HG02798 (cell line): ENCODE measurements around the gene APLN.

ENCODE experiments used
- ATAC-seq: cut with Tn5 transposase; IDR thresholded peaks from one replicate; pipeline ENCODE4 v1.9.1; 2021; ENCODE audit warnings: mild to moderate bottlenecking; ENCODE audit not compliant: unreplicated experiment, poor library complexity

The APLN gene

DNA sequence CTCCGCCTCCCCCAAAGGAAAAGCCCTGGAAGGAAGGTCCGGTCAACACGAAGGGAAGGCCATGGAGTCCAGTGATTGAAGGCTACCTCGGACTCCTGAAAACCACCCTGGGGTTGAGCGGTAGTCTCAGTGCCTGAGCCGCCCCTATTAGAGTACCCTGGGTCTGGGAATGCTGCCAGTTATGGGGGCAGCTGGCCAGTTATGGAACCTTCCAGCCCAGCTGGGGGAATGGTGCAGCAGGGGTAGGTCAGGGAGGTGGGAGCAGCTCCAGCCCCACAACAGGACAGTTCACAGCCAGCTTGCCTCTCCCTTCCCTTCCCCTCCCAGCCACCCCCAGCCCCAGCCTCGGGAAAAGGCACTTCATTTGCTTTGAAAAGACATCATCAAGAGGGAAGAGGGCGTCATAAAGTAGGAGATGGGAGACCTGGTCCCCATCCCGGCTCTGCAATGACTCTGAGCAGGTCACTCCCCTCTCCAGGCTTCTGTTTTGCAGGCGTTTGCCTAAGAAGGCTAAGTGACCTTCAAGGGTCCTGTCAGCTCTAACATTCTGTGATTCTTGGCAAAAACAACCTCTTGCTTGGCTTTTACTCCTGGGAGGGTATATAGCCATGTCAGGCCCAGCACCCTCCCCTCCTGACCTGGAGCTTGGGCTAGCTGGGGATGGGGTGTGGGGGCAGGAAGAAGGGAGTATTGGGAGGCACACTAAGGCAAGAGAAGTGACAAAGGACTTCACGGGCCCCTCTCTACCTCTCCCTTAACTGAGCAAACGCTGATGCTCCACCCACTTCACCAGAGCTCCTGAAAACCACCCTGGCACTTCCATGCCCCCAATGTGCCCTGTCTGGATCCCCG, 8.0 kb downstream of the APLN start:
- ATAC-seq, result no peak

DNA sequence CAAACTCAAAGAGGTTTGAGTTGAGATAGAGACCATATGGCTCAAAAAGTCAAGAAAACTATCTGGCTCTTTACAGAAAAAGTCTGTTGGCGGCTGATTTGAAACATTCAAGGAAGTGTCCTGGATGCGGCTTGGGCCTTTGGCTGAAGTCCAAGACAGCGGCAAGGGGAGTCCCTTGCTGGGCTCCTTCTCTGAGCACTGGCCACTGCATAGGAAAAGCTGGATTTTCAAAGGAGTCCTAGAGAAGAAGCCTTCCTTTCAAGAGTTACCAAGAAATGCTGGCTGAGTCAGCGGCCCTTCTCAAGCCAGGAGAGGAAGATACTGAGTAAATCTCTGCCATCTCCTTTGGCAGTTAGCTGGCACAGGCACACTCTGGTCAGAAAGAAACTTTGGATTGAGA, 12.1 kb downstream of the APLN start:
- no peak for ATAC-seq

DNA sequence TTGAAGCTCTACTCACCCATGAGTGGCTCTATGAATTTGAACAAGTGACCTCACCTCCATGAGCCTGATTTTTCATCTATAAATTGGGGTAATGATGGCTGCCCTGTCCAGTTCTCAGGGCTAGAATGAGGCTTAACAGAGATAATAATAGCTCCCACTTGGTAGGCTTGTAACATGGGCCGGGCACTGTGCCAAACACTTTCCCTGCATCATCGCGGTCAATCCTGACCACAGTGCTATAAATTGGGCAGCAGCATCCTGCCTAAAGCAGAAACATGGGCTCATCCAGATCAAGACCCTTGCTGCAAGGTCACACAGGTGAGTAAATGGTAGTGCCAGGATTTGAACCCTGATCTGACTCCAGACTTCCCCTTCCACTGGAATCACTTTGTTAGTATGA, 12.8 kb downstream of the APLN start:
- no peak for ATAC-seq

DNA sequence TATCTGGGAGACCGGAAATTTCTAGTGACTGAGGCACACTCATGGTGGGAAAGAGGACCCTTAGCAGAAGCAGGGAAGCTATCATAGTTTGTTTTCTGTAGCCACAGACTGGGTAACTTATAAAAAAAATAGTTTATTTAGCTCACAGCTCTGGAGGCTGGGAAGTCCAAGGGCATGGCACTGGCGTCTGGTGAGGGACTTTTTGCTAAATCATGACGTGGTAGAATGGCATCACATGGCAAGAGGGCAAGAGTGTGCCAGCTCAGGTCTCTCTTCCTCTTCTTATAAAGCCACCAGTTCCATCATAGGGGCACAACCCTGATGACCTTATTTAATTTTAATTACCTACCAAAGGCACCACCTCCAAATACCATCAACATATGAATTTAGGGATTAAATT, 13.3 kb downstream of the APLN start:
- no peak for ATAC-seq

DNA sequence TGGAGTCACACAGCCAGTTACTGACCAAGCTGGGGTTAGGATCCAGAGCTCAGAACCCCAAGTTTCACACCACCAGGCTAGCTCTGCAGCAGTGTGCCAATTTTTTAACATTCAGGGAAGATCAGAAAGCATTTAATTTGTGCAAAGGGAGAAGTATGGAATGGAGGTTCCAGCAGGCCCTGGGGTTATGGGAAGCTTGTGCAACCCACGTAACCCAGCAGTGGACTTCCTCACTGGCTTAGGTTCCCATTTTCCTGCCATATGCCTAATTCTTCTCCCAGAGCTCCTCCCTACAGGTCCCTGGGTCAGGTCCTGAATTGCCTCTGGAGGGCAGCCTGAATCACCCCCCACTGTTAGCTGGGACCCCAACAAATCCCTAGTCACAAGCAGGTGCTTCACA, 14.0 kb downstream of the APLN start:
- ATAC-seq, result no peak

DNA sequence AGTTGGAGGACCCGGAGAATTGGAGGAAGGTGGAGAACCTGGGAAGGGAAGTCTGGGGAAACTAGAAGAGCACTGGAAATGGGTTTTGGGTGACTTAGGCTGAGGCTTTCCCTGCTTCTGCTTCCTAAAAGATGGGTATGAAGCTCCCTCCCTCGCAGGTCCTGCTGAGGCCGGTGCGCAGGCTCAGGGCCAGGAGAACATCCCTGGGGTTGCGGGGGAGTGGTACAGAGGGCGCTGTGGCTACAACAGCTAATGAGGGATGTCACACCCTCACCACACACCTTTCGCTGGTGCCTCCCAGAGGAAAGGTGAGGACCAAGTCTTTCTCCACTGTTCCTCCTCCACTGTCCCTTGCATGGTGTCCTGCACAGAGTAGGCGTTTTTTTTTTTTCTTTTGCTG, 15.8 kb downstream of the APLN start:
- ATAC-seq, result no peak

DNA sequence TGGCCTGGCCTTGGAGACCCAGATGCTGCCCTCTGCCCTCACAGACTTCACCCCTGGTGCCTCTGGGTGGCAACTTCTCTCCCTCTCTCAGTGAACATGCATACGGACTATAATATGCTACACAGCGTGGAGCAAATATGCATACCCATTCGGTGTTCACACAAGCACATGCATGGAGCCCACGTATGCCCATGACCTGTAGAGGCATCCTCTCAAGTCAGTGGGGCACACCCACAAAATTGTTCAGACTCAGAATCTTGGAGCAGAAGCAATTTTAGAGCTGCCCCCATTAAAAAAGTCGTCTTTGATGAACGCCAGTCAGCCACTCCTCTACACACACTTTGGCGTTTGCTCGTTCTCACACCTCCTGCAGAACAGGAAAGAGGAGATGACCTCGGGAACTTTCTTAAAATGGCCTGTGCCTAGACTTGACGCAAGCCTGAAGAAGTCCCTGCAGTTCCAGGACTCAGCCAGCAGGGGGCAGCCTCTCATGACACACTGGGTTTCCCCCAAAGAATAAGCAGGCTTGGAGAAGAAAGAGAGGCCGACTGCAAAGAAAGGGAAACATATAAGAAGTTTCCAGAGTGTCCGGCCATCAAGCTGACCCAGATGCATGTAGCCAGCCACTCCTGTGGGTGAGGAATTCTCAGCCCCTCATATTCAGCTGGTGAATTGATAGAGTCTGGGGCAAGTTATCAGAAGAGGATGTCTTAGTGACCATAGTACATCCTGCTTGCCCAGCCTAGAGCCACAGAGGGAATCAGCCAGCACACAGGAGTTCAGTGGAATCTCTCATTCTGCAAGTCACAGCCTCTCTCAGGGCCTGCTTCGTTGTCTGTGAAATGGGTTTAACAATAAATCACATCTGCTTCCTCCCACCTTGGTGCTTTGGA, 17.3 kb downstream of the APLN start:
- ATAC-seq, result peak; percentile 55

DNA sequence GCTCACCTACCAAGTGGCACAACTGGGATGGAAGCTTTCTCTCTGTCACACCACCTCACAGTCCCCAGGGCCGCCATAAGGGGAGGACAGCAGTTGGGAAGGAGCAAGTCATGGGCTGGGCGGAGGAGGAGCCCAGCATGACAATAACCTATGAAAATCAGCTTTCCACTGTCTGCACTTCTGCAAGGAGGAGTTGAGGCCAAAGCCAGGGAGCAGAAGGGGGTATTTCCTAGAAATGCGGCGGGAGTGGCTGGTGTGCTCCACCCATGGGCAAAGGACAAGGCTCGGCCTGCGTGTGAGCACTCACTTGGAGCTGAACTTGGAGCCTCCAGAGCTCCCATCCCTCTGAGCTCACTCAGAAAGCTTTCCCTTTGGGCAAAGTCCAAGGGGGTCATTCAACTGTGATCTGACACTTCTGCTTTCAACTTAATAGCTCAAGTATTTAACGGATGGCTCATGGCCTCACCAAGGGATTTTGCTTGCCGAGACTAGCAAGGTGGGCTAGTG, 18.5 kb downstream of the APLN start:
- ATAC-seq, result no peak

DNA sequence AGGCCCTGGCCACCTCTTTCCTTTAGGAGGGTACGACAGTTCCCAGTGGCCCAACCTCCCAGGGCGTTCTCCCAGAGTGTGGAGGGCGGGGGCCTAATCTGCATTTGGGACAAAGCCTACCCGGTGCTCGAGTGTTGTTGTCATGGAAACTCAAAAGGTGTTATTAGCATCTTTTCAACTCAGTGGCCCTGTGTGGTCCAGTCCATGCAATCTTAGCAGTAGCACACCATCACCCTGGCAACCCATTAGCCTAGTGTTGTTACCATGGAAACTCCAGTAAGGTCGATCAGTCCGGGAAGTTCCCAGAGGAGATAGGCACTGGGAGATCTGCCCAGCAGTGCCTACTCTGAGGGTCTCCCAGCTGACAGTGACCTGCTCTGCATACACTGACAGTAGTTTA, 20.2 kb downstream of the APLN start:
- no peak for ATAC-seq

DNA sequence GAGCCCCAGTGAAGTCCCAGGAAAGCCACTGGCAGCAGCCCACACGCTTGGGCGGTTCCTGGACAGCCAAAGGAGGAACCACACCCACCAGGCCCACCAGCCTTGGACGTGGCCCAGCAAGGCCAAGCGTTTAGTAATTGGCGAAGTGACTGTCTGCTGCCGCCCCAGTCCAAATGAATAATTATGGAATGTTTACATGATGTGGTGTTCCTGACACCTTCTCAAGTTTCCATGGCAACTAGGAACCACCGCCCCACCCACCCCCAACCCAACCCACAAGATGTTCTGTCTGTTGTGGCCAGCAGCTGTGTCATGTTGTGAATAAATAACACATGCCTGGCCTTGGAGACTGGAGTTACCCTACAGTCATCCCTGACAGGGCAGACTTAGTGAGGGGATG, 22.3 kb downstream of the APLN start:
- no peak for ATAC-seq

DNA sequence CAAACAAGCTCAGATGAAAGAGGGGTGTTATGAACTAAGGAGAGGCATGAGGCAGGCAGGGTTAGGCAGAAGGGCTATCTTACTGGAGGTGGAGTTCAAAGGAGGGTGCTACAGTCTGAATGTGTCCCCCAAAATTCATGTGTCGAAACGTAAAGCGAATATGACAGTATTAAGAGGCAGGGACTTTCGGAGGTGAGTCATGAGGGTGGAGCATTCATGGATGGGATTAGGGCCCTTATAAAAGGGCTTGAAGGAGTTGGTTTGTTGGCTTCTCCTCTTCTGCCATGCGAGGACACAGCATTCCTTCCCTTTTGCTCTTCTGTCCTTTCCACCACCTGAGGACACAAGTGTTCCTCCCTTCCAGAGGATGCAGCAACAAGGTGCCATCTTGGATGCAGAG, 22.9 kb downstream of the APLN start:
- ATAC-seq, result no peak

DNA sequence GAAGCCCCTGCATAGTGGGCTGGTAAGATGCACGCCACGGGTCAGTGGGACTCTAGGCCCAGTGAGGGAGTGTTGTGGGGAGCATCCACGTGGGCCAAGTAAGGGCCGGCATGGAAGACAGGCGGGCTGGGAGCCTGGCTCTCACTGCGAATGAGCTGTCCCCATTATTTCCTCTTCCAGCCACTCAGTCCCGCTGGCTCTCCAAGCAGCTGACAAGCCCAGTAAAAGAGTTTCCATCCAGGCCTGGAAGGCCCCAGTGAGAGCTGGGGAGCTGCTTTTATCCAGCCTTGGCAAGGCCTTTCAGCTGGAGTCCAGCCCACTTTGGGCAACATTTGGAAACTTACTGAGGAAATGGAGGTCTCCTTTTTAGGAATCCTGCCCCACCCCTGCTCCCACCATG, 24.9 kb downstream of the APLN start:
- no peak for ATAC-seq

DNA sequence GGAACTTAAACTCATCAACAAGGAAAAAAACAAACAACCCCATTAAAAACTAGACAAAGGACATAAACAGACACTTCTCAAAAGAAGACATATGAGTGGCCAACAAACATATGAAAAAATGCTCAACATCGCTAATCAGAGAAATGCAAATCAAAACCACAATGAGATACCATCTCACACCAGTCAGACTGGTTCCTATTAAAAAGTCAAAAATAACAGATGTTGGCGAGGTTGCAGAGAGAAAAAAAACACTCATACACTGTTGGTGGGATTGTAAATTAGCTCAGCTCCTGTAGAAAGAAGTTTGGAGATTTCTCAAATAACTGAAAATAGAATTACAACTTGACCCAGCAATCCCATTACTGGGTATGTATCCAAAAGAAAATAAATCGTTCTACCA, 28.7 kb downstream of the APLN start:
- no peak for ATAC-seq

DNA sequence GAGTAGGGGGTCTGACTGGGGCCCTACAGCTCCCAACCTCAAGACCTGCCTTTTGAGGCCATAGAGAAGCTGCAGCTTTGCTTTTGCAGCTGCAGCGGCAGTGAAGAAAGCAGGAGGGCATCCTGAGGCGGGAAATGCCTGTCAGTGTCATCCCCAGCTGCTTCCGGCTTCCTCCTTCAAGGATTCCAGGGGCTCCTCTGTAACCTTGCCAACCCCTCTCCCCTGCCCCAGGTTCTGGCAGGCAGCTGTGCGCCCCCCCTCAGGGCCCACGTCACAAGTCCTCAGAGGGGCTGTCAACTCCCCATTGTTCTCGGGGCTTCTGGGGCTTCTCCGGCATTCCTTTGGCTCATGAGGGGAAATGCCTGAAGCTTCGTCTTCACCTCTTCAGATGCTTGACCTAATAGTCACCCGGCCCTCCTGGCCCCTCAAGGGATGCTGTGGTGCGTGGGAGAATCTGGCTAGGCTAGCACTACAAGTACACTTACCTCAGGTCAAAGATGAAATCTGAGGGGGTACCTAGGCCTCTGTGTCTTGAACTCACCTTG, 31.9 kb downstream of the APLN start:
- ATAC-seq, result no peak

DNA sequence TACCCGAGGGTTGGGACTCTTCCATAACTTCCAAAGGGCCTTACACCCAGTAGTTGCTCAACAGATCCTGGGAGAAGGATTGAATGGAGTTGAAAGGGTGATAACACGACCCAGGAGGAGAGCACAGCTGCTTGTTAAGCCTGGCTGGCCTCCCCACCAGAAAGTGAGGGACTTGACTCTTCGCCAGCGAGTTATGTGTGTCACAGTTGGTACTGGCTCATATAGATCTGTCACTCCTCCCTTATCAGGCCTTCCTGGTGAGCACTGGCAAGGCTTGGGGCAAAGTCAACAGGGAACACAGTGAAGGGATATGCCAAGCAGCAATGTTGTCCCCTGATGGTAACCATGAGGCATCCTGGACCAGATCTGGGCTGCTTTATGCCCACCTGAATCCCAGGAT, 35.8 kb downstream of the APLN start:
- no peak for ATAC-seq

DNA sequence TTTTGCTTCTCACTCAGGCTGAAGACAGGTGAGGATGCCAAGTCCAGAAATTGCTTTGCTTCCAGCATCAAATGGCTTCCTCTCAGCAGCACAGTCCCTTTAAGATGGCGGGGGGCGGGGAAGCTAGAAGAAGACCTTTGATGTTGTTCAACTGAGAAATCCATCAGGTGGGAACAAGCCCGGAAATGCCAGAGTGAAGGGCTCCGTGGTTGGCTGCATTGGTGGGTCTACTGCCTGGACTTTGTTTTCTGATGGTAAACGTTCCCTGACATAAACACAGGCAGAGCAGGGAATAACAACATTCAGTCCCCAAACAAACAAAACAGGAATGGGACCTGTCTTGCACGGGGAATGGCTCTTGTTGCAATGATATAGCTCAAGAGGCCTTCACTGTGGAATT, 37.3 kb downstream of the APLN start:
- ATAC-seq, result no peak

DNA sequence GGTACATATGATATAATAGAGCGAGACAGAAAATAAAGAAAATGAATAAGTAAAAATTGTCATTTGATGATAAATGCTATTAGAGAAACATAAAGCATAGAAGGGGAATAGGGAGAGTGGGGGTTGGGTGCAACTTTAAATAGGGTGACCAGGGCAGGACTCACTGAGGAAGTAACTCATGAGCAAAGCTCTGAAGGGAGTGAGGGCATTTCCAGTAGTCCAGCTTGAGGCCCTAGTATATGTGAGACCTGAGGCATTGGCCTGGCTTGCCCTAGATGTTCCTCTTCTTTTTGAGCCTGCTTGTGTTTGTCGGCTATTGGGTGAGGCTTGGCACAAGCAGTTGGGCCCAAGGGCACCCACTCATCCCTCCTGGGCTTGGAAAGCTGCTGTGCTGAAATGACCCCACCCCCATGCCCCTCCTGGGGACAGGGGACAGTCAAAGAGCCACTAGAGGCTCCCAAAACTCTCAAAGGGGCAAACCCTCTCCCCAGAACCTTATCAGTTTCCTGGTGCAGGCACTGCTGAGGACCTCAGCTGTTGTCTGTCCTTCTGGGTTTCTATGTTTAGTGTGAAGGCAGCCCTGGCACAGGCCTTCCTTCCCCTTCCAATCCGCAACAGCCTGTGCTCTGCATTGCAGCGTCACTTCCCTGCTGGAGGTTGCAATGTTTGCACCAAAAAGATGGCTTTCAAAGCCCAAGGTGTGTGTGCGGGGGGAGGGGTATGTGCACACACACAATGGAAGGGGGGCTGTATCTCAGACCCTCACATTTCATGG, 40.1 kb downstream of the APLN start:
- no peak for ATAC-seq

DNA sequence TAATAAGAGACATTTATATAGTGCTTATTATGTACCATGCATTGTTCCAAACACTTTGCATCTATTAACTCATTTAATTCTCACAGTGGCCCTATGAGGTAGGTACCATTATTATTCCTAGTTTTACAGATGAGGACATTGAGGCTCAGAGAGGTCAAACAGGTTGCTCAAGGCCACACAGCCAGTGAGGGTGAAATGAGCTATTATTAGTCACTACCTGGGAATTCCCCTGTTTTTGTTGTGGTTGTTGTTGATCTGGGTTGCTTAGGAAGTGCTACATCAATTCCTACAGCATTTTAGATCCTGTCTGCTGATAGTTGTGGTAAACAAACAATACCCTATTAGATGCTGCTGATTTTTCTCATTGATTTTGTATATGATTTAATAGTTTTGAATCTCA, 41.2 kb downstream of the APLN start:
- ATAC-seq, result no peak

DNA sequence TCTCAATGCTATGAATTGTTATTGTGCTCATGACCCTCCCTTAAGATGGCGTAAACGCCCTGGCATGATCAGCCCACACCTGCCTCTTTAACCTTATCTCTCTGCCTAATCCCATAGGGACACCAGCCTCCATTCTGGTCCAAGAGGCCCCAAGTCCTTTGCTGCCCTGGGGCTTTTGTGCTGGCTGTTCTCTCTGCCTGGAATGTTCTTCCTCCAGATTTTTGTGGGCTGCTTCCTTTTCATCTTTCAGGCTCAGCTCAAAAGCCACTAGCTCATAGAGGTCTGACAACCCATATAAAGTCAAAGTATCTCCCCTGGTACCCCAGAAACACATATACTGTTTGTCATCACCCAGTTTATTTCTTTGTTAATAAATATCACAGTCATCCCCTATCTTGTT, 42.4 kb downstream of the APLN start:
- no peak for ATAC-seq

DNA sequence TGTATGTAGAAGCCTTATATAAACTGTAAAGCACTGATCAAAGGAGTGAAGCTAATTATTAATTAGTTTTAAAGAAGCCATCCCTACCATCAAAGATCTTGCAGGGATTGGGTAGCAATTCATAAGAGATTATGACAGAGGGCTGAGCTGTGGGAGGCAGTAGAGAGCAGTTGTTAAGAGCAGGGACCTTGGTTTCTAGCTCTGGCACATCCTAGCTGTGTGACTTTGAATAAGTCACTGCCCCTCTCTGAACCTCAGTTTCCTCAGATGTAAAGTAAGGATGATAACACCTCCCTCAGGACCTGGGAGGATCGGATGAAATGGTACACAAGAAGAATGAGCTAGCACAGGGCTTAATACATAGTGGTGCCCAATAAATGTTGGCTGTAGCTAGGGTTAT, 45.4 kb downstream of the APLN start:
- ATAC-seq, result no peak
